H1 (cell line): Measurements from ENCODE around the gene SLC1A7. TPM values are rescaled to one million over a fixed set of nuclear protein-coding genes. Genes with fewer than 3 reads are reported as not detected.

Source experiments
- CTCF ChIA-PET: fragments of 300-600 bp; sonication (Branson Sonifier 250); formaldehyde crosslinking; loops from one replicate; lab custom pipeline; 2021; ENCODE audit not compliant: partially characterized antibody; lab: Charles Lee
- POLR2A ChIA-PET: fragments of 300-600 bp; sonication (Branson Sonifier 250); formaldehyde crosslinking; loops from one replicate; lab custom pipeline; 2021; ENCODE audit warnings: inconsistent platforms; ENCODE audit not compliant: partially characterized antibody; lab: Charles Lee
- DNase-seq, 2 experiments: peaks; one replicate each; pipeline versions ENCODE4 v3.0.0 to v3.0.0-alpha.2; 2010 to 2022; ENCODE audit warnings: low spot score in 2 of 2, low read depth in 1 of 2, mixed read lengths in 1 of 2
- FAIRE-seq: peaks from 2 replicates; lab custom pipeline; 2011; peaks lifted over from hg19 to GRCh38; lab: Jason Lieb, UNC
- H2AFZ ChIP-seq: 2 replicates; pipeline ENCODE4 v1.8.1; 2012; ENCODE audit warnings: low read length, inconsistent platforms
- H2AK5ac ChIP-seq: 2 replicates; pipeline ENCODE4 v1.6.1; 2013; ENCODE audit warnings: low read depth, low read length
- H2BK120ac ChIP-seq: replicated peaks from 2 replicates; pipeline ENCODE3; 2013; ENCODE audit warnings: low read depth, low read length, inconsistent platforms
- H2BK12ac ChIP-seq: 2 replicates; pipeline ENCODE4 v1.6.1; 2013; ENCODE audit warnings: low read depth, low read length
- H2BK15ac ChIP-seq: 2 replicates; pipeline ENCODE4 v1.6.1; 2013; ENCODE audit warnings: low read length
- H2BK20ac ChIP-seq: 2 replicates; pipeline ENCODE4 v1.6.1; 2013; ENCODE audit warnings: low read length
- H2BK5ac ChIP-seq: 2 replicates; pipeline ENCODE4 v1.6.1; 2013; ENCODE audit warnings: low read depth, low read length
- H3K14ac ChIP-seq: 2 replicates; pipeline ENCODE4 v1.6.1; 2013; ENCODE audit warnings: inconsistent platforms; ENCODE audit not compliant: insufficient read length
- H3K18ac ChIP-seq: 2 replicates; pipeline ENCODE4 v1.6.1; 2013; ENCODE audit warnings: low read length; ENCODE audit errors: extremely low read depth
- H3K23ac ChIP-seq: 2 replicates; pipeline ENCODE4 v1.6.1; 2013; ENCODE audit warnings: inconsistent platforms; ENCODE audit not compliant: insufficient read length
- H3K23me2 ChIP-seq: 2 replicates; pipeline ENCODE4 v1.6.1; 2013; ENCODE audit warnings: low read depth, low read length
- H3K27ac ChIP-seq: 2 replicates; pipeline ENCODE4 v1.6.1; 2011; ENCODE audit warnings: low read depth, low read length, inconsistent platforms
- H3K27me3 ChIP-seq, 4 experiments: replicated peaks in 1 of 4; 1 replicate in 1 of 4; 2 replicates in 3 of 4; pipeline versions ENCODE4 v1.6.1 to v1.8.1; 2011 to 2013; ENCODE audit warnings: low read length in 3 of 4, mild to moderate bottlenecking in 3 of 4, inconsistent platforms in 2 of 4, mixed read lengths in 2 of 4, moderate library complexity in 1 of 4; ENCODE audit not compliant: control insufficient read depth in 3 of 4, insufficient read depth in 3 of 4; ENCODE audit errors: extremely low read depth in 1 of 4
- H3K36me3 ChIP-seq, 4 experiments: 2 replicates each; pipeline versions ENCODE4 v1.6.1 to v1.8.1; 2011 to 2013; ENCODE audit warnings: mild to moderate bottlenecking in 4 of 4, low read length in 3 of 4, moderate library complexity in 2 of 4, control low read depth in 1 of 4, inconsistent platforms in 1 of 4; ENCODE audit not compliant: insufficient read depth in 4 of 4, control insufficient read depth in 2 of 4
- H3K4ac ChIP-seq: replicated peaks from 2 replicates; pipeline ENCODE3; 2013; ENCODE audit warnings: low read length, low read depth, mixed read lengths, inconsistent platforms; ENCODE audit not compliant: insufficient read length
- H3K4me1 ChIP-seq, 4 experiments: replicated peaks in 1 of 4; 1 replicate in 1 of 4; 2 replicates in 3 of 4; pipeline versions ENCODE4 v1.6.1 to v1.8.1; 2011 to 2013; ENCODE audit warnings: low read length in 3 of 4, inconsistent platforms in 2 of 4, mixed read lengths in 1 of 4; ENCODE audit not compliant: insufficient read depth in 4 of 4, control insufficient read depth in 3 of 4
- H3K4me2 ChIP-seq, 2 experiments: 2 replicates each; pipeline versions ENCODE4 v1.6.1 to v1.8.1; 2011 to 2013; ENCODE audit warnings: low read depth in 2 of 2, low read length in 2 of 2, control low read depth in 1 of 2, inconsistent platforms in 1 of 2, mild to moderate bottlenecking in 1 of 2; ENCODE audit not compliant: insufficient read depth in 1 of 2
- H3K4me3 ChIP-seq, 4 experiments: fragments of 200-600, 300-600 bp in 1 of 4; sonication (generic), shearing (Covaris generic), sonication (Bioruptor Twin) in 1 of 4; 2 replicates each; pipeline versions ENCODE4 v1.5.1 to v1.8.1; 2011 to 2016; ENCODE audit warnings: low read length in 4 of 4, low read depth in 3 of 4, control low read depth in 2 of 4, inconsistent platforms in 2 of 4, mild to moderate bottlenecking in 2 of 4, mixed read lengths in 1 of 4, moderate library complexity in 1 of 4; ENCODE audit not compliant: insufficient read depth in 2 of 4; ENCODE audit errors: extremely low read depth in 1 of 4
- H3K56ac ChIP-seq: replicated peaks from 2 replicates; pipeline ENCODE3; 2013; ENCODE audit warnings: low read depth, mild to moderate bottlenecking, mixed read lengths, low read length, inconsistent platforms; ENCODE audit not compliant: insufficient read length
- H3K79me1 ChIP-seq: 2 replicates; pipeline ENCODE4 v1.6.1; 2013; ENCODE audit warnings: low read depth, low read length, control low read depth
- H3K79me2 ChIP-seq, 2 experiments: 2 replicates each; pipeline versions ENCODE4 v1.6.1 to v1.8.1; 2012 to 2013; ENCODE audit warnings: low read length in 2 of 2, mild to moderate bottlenecking in 2 of 2, inconsistent platforms in 1 of 2; ENCODE audit not compliant: insufficient read depth in 2 of 2, control insufficient read depth in 1 of 2
- H3K9ac ChIP-seq, 4 experiments: replicated peaks in 1 of 4; 1 replicate in 1 of 4; 2 replicates in 3 of 4; pipeline versions ENCODE4 v1.6.1 to v1.8.1; 2011 to 2013; ENCODE audit warnings: low read depth in 3 of 4, low read length in 3 of 4, control low read depth in 2 of 4, mild to moderate bottlenecking in 2 of 4, moderate library complexity in 2 of 4, inconsistent platforms in 1 of 4; ENCODE audit errors: extremely low read depth in 1 of 4
- H3K9me3 ChIP-seq, 2 experiments: 2 replicates each; pipeline versions ENCODE4 v1.6.1 to v1.8.1; 2012 to 2013; ENCODE audit warnings: mild to moderate bottlenecking in 2 of 2, moderate library complexity in 2 of 2, control low read depth in 1 of 2, inconsistent platforms in 1 of 2, low read depth in 1 of 2, low read length in 1 of 2, mixed read lengths in 1 of 2; ENCODE audit not compliant: insufficient read depth in 2 of 2
- H4K20me1 ChIP-seq, 2 experiments: replicated peaks in 1 of 2; 2 replicates each; pipeline versions ENCODE3 to v1.8.1; 2011 to 2013; ENCODE audit warnings: inconsistent platforms in 2 of 2, low read length in 2 of 2, mild to moderate bottlenecking in 1 of 2; ENCODE audit not compliant: insufficient read depth in 2 of 2, control insufficient read depth in 1 of 2
- H4K5ac ChIP-seq: 2 replicates; pipeline ENCODE4 v1.6.1; 2013; ENCODE audit warnings: low read length, low read depth, mixed read lengths, inconsistent platforms; ENCODE audit not compliant: insufficient read length
- H4K8ac ChIP-seq: 2 replicates; pipeline ENCODE4 v1.8.0; 2013; ENCODE audit warnings: mild to moderate bottlenecking, moderate library complexity, low read length, inconsistent platforms; ENCODE audit not compliant: insufficient read depth; ENCODE audit errors: extremely low read depth
- H4K91ac ChIP-seq: replicated peaks from 2 replicates; pipeline ENCODE3; 2013; ENCODE audit warnings: low read length, mixed read lengths, inconsistent platforms; ENCODE audit not compliant: insufficient read length
- BACH1 ChIP-seq: IDR thresholded peaks from 2 replicates; pipeline ENCODE4 v1.6.1; 2012; ENCODE audit warnings: low read length, improper control_type of control experiment
- CHD1 ChIP-seq: IDR thresholded peaks from 2 replicates; pipeline ENCODE4 v1.6.1; 2012; ENCODE audit warnings: low read depth, low read length, improper control_type of control experiment
- EP300 ChIP-seq, 2 experiments: IDR thresholded peaks; 1 replicate in 1 of 2; 2 replicates in 1 of 2; pipeline ENCODE4 v1.6.1; 2011 to 2012; ENCODE audit warnings: low read depth in 2 of 2, low read length in 2 of 2, mild to moderate bottlenecking in 2 of 2, borderline replicate concordance in 1 of 2, inconsistent platforms in 1 of 2, moderate library complexity in 1 of 2
- POLR2A ChIP-seq, 2 experiments: IDR thresholded peaks; 1 replicate in 1 of 2; 2 replicates in 1 of 2; pipeline ENCODE4 v1.6.1; 2011; ENCODE audit warnings: low read depth in 2 of 2, low read length in 2 of 2, mild to moderate bottlenecking in 2 of 2; ENCODE audit errors: control extremely low read depth in 1 of 2
- SIRT6 ChIP-seq: IDR thresholded peaks from one replicate; pipeline ENCODE4 v1.7.1; 2012; ENCODE audit warnings: low read length, inconsistent platforms
- SRF ChIP-seq: IDR thresholded peaks from 2 replicates; pipeline ENCODE4 v1.6.1; 2011; ENCODE audit warnings: mild to moderate bottlenecking, low read depth, low read length, moderate library complexity
- SUZ12 ChIP-seq: fragments of 200-600 bp; sonication (generic); IDR thresholded peaks from 2 replicates; pipeline ENCODE4 v1.6.1; 2012; ENCODE audit warnings: mild to moderate bottlenecking, inconsistent platforms, low read length, moderate library complexity, mixed read lengths
- TAF7 ChIP-seq: optimal IDR thresholded peaks from 2 replicates; pipeline ENCODE3; 2011; ENCODE audit warnings: low read depth, mild to moderate bottlenecking, inconsistent platforms, low read length, moderate library complexity, borderline replicate concordance
- ZNF274 ChIP-seq: IDR thresholded peaks from 2 replicates; pipeline ENCODE4 v1.7.0; 2012; ENCODE audit warnings: low read length, borderline replicate concordance; ENCODE audit errors: extremely low read depth
- WGBS, 2 experiments: shearing (Covaris generic) in 1 of 2; methylation state at CpG; one replicate each; pipeline versions ENCODE4 v1.1.6 to v1.1.7; 2013 to 2015; ENCODE audit warnings: low lambda C conversion rate in 2 of 2, mixed read lengths in 2 of 2, inconsistent platforms in 1 of 2, low coverage in 1 of 2, missing lambda C conversion rate in 1 of 2; ENCODE audit not compliant: insufficient replicate concordance in 2 of 2, insufficient coverage in 1 of 2, insufficient read length in 1 of 2; ENCODE audit errors: extremely low coverage in 1 of 2, missing lambda C conversion rate in 1 of 2; 5-methylcytosine and 5-hydroxymethylcytosine counted together
- polyA plus RNA-seq, 7 experiments: library from polyadenylated mRNA; depleted of rRNA in 3 of 7; stranded (reverse) in 5 of 7; unstranded in 2 of 7; fragments of >200 nt in 5 of 7; fragments of 200-250 nt in 2 of 7; gene quantifications; 1 replicate in 5 of 7; 2 replicates in 1 of 7; 4 replicates in 1 of 7; pipeline versions ENCODE4 v1.2.1 to v1.2.3, GENCODE V29; 2011 to 2013; ENCODE audit warnings: missing spikeins in 2 of 7, mixed read lengths in 2 of 7
- total RNA-seq: library from RNA; stranded (reverse); fragmentation: NEBNext Ultra II Directional; extraction: Animal tissue kit (Norgen Biotek cat#: 25700); gene quantifications from 2 replicates; pipeline ENCODE4 v1.2.1, GENCODE V29; 2021

The SLC1A7 gene
- total and polyA plus RNA-seq, 2 of the 8 experiments (the other 6 are each of a cell fraction or from before 2014, with no cell fraction given), result not detected

DNA sequence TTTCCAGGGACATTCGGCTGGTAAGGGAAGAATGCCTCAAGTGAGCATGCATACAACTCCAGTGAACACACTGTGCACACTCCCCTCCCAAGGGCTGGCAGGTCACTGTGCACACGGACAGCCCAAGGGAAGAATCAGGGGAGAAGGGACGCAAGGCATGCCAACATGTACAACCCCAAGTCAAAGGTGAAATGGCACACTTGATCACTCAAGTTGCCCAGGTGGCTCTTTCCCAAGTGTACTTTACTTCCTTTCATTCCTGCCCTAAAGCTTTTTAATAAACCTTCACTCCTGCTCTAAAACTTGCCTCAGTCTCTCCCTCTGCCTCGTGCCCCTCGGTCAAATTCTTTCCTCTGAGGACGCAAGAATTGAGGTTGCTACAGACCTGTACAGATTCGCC lies 13.5 kb upstream of the SLC1A7 start:
- Histone ChIP-seq H2BK12ac (no peak overlapping the region), H4K91ac (no peak overlapping the region), H3K27me3 (no peaks in the 10 kb centered on the region), H4K20me1 (no peaks in the 10 kb centered on the region), H3K36me3 (no peaks in the 10 kb centered on the region), H3K79me1 (no peaks in the 10 kb centered on the region), H3K23me2 (no peaks in the 10 kb centered on the region), H4K5ac (no peak overlapping the region), H3K27ac (no peak overlapping the region), H3K4me3 (no peak overlapping the region), H3K79me2 (no peaks in the 10 kb centered on the region), H3K4ac (no peak overlapping the region), H3K9me3 (no peaks in the 10 kb centered on the region), H2AK5ac (no peak overlapping the region), H3K4me2 (no peak overlapping the region), H2BK15ac (no peak overlapping the region), H2BK20ac (no peak overlapping the region), H3K14ac (no peak overlapping the region), H3K56ac (no peak overlapping the region), H2AFZ (no peak overlapping the region), H2BK120ac (no peak overlapping the region), H3K4me1 (no peaks in the 10 kb centered on the region), H3K18ac (no peak overlapping the region), H4K8ac (no peak overlapping the region), H3K23ac (no peak overlapping the region), H3K9ac (no peak overlapping the region), H2BK5ac (no peak overlapping the region)
- TF ChIP-seq SIRT6 (no peak), EP300 (IDR thresholded peaks at IDR 0.05; ENCODE audit: borderline replicate concordance in 1 of 2, low read depth in 2 of 2, low read length in 2 of 2) (no peak), SUZ12 (no peak), CHD1 (no peak), TAF7 (no peak), POLR2A (IDR thresholded peaks at IDR 0.05; ENCODE audit: control extremely low read depth in 1 of 2, low read depth in 2 of 2, low read length in 2 of 2) (no peak), ZNF274 (no peak), BACH1 (no peak), SRF (no peak)
- no peak for DNase-seq
- POLR2A ChIA-PET, result no interaction called here
- 88% methylated on average over 7 of the region's 7 CpGs; no CpG with 5 or more reads in 1 of the 2 experiments for WGBS, 2 experiments
- CTCF ChIA-PET, result interaction anchor here (0.9 to 3.2 kb wide), 4 partner anchors 10 to 37 kb away, joined by 4 to 8 read pairs (median 4); no protein-coding TSS in a partner anchor
- FAIRE-seq, result no peak
